GM18951 (cell line): ENCODE measurements around the gene SLC41A3.
"Not testable (repeated sequence)": the region's sequence is repeated elsewhere in the genome, so short reads cannot be mapped to it uniquely, and the experiment has no call there.

ENCODE experiments used
- POLR2A ChIP-seq: IDR thresholded peaks from 4 replicates; pipeline ENCODE4 v1.6.1; 2011; ENCODE audit warnings: mild to moderate bottlenecking; ENCODE audit not compliant: insufficient read length, insufficient read depth; ENCODE audit errors: extremely low read depth
- in situ Hi-C: fragments of 300-500 bp; cut with MboI; formaldehyde crosslinking; loops from one replicate; pipeline ENCODE4 v1.12.0; 2022; ENCODE audit warnings: low sequenced_read_pairs, mixed read lengths, inconsistent platforms; ENCODE audit not compliant: unreplicated experiment

Gene SLC41A3

GRCh38 chr3:125967156-125967555 is 116.8 kb downstream of the SLC41A3 start:
- TF ChIP-seq POLR2A, result no peak
- in situ Hi-C loops, result loop anchor here (10.0 kb wide), 1 partner anchor 1972 kb away; the partner anchor contains the start of gene ROPN1

DNA sequence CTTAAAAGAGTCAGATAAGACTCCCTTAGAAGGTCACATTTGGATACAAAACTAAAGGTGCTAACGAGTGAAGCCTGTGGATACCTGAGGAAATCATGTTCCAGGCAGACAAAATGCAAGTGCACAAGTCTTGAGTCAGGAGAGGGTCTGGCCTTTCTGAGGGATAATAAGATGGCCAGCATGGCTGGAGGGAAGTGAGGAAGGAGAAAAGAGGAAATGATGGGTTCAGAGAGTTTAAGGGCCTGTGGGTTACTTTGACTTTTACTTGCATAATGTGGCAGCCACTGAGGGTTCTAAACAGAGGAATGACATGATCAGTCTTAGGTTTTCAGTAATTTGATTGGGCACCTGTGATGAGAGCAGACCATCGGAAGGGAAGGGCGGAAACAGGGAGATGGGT is 118.4 kb downstream of the SLC41A3 start:
- in situ Hi-C loops, result loop anchor here (10.0 kb wide), 1 partner anchor 1971 kb away; the partner anchor contains the start of gene ROPN1
- TF ChIP-seq POLR2A, result no peak

GRCh38 chr3:125963834-125964233 is 120.1 kb downstream of the SLC41A3 start:
- in situ Hi-C loops, result loop anchor here (10.0 kb wide), 1 partner anchor 1969 kb away; the partner anchor contains the start of gene ROPN1

- in situ Hi-C loops, result loop anchor here (10.0 kb wide), 1 partner anchor 1966 kb away; the partner anchor contains the start of gene ROPN1
- TF ChIP-seq POLR2A, result no peak
Observed at GRCh38 chr3:125961289-125961589, 122.7 kb downstream of the SLC41A3 start.

- in situ Hi-C loops, result loop anchor here (10.0 kb wide), 1 partner anchor 1966 kb away; the partner anchor contains the start of gene ROPN1
- no peak for TF ChIP-seq POLR2A
Observed at GRCh38 chr3:125960456-125961288, 123.3 kb downstream of the SLC41A3 start.

GRCh38 chr3:125960066-125960424 is 123.9 kb downstream of the SLC41A3 start:
- in situ Hi-C loops, result loop anchor here (10.0 kb wide), 1 partner anchor 1965 kb away; the partner anchor contains the start of gene ROPN1
- no peak for TF ChIP-seq POLR2A

GRCh38 chr3:125959317-125960065 is 124.4 kb downstream of the SLC41A3 start:
- in situ Hi-C loops, result loop anchor here (10.0 kb wide), 1 partner anchor 1965 kb away; the partner anchor contains the start of gene ROPN1

GRCh38 chr3:125958511-125959316 is 125.2 kb downstream of the SLC41A3 start:
- no peak for TF ChIP-seq POLR2A
- in situ Hi-C loops, result no loop called here

More at GRCh38 chr3:125959317-125960065, 124.4 kb downstream of the SLC41A3 start:
- no peak for TF ChIP-seq POLR2A

- in situ Hi-C loops, result no loop called here
- TF ChIP-seq POLR2A, result no peak
Observed at GRCh38 chr3:125957674-125958510, 126.0 kb downstream of the SLC41A3 start.

GRCh38 chr3:125957020-125957419 is 126.9 kb downstream of the SLC41A3 start:
- in situ Hi-C loops, result not testable (repeated sequence)
